Motor neuron (in vitro differentiated cells): ENCODE measurements around the gene PPP2R2C. TPM values are rescaled to one million over a fixed set of nuclear protein-coding genes. Genes with fewer than 3 reads are reported as not detected.

ENCODE experiments used
- ATAC-seq, 8 experiments: fragments of 200-7000 bp; cut with Tn5 transposase; replicated peaks in 6 of 8; 2 replicates each; pipeline ENCODE4 v1.8.0; 2021; ENCODE audit warnings: mild to moderate bottlenecking in 8 of 8, moderate library complexity in 8 of 8
- H3K27ac ChIP-seq, 2 donors: fragments of 250-450 bp; sonication (Bioruptor Pico); 2 replicates each; pipeline ENCODE4 v1.9.0; 2021; ENCODE audit warnings: antibody characterized with exemption in 2 of 2, mild to moderate bottlenecking in 2 of 2, moderate library complexity in 1 of 2
- H3K4me1 ChIP-seq, 2 donors: fragments of 250-450 bp; sonication (Bioruptor Pico); replicated peaks in 1 of 2; 2 replicates each; pipeline ENCODE4 v1.6.1; 2021; ENCODE audit warnings: antibody characterized with exemption in 2 of 2, mild to moderate bottlenecking in 2 of 2, moderate library complexity in 1 of 2
- H3K4me3 ChIP-seq, 5 donors: fragments of 250-450 bp; sonication (Bioruptor Pico); 2 replicates each; pipeline ENCODE4 v1.9.0; 2021; ENCODE audit warnings: antibody characterized with exemption in 5 of 5, mild to moderate bottlenecking in 5 of 5, moderate library complexity in 4 of 5
- WGBS, 10 experiments: fragments of 450-650 bp; shearing (Covaris generic); methylation state at CpG; one replicate each; pipeline ENCODE4 v1.0.0; 2022; 5-methylcytosine and 5-hydroxymethylcytosine counted together
- in situ Hi-C, 9 experiments: fragments of 400-800 bp; cut with MboI; loops; one replicate each; pipeline ENCODE4 v1.15.0; 2021; ENCODE audit warnings: low sequenced_read_pairs in 9 of 9, low pct_unique_long_range_greater_than_20kb in 2 of 9; ENCODE audit not compliant: unreplicated experiment in 9 of 9
- total RNA-seq, 8 experiments: library from RNA; unstranded; fragments of 300-600 nt; gene quantifications; 2 replicates each; pipeline versions ENCODE4 v1.2.3 to v1.2.4, GENCODE V29; 2022

Gene PPP2R2C
- total RNA-seq, result 10 to 100 TPM in 2 of 8 experiments, 1 to 10 TPM in 5, under 1 TPM in 1; 0.24 to 32.4 (median 4.9) TPM

GRCh38 chr4:6472387-6473263 lies at the start of gene PPP2R2C:
Gene PPP2R2C, minus strand, starts transcription at chr4:6472614. Its CDS starts 385 bp downstream, at chr4:6472229.
- in situ Hi-C loops, result no loop called here
- WGBS, 10 experiments, result 0 to 83% (median 34%) methylated on average over 1 to 4 of the region's 86 CpGs; no CpG with 5 or more reads in 6 of the 10 experiments
- Histone ChIP-seq H3K4me3 (peak within 1 kb of the TSS; percentile 41 to 59 (median 51)), H3K27ac (peak within 1 kb of the TSS in 1 of 2 donors; percentile 61), H3K4me1 (peaks cover 7 to 11% of the 10 kb centered on the region in 2 donors)
- peak in 7 of 8 experiments; percentile 4 to 68 (median 56) for ATAC-seq

- H3K4me1 ChIP-seq, result peaks cover 13 to 16% of the 10 kb centered on the region in 2 donors
- WGBS, 10 experiments, result 47 to 100% (median 85%) methylated on average over 1 to 5 of the region's 6 CpGs; no CpG with 5 or more reads in 4 of the 10 experiments
- no peak for ATAC-seq
- in situ Hi-C loops, result no loop called here
- H3K27ac ChIP-seq, result no peak overlapping the region
- H3K4me3 ChIP-seq, result no peak overlapping the region
These were observed 48.6 kb upstream of the PPP2R2C start for GRCh38 chr4:6520978-6521377.

GRCh38 chr4:6520051-6520636 lies 47.7 kb upstream of the PPP2R2C start:
- no peak overlapping the region for H3K27ac ChIP-seq
- in situ Hi-C loops, result no loop called here
- H3K4me3 ChIP-seq, result no peak overlapping the region
- ATAC-seq, result peak in 5 of 8 experiments; percentile 58 to 78 (median 70)
- peaks cover 13 to 16% of the 10 kb centered on the region in 2 donors for H3K4me1 ChIP-seq
- WGBS, 10 experiments, result 0 to 67% (median 47%) methylated on average over 1 to 2 of the region's 11 CpGs; no CpG with 5 or more reads in 4 of the 10 experiments

- no peak for ATAC-seq
- in situ Hi-C loops, result no loop called here
- no peak overlapping the region for H3K4me3 ChIP-seq
- H3K4me1 ChIP-seq, result peaks cover 9 to 11% of the 10 kb centered on the region in 2 donors
- WGBS, 10 experiments, result 0 to 81% (median 73%) methylated on average over 1 to 2 of the region's 2 CpGs; no CpG with 5 or more reads in 6 of the 10 experiments
- no peak overlapping the region for H3K27ac ChIP-seq
These were observed 44.8 kb upstream of the PPP2R2C start for GRCh38 chr4:6517171-6517570.

- H3K27ac ChIP-seq, result no peak overlapping the region
- no peak overlapping the region for H3K4me3 ChIP-seq
- ATAC-seq, result peak in 5 of 8 experiments; percentile 27 to 75 (median 63)
- in situ Hi-C loops, result no loop called here
- peaks cover 9 to 11% of the 10 kb centered on the region in 2 donors for H3K4me1 ChIP-seq
- WGBS, 10 experiments, result 0 to 83% (median 43%) methylated on average over 1 to 4 of the region's 8 CpGs; no CpG with 5 or more reads in 4 of the 10 experiments
These were observed 44.3 kb upstream of the PPP2R2C start for GRCh38 chr4:6516762-6517161.

- no peak overlapping the region for H3K4me3 ChIP-seq
- 0 to 91% (median 60%) methylated on average over 1 to 6 of the region's 9 CpGs; no CpG with 5 or more reads in 3 of the 10 experiments for WGBS, 10 experiments
- no peak overlapping the region for H3K27ac ChIP-seq
- in situ Hi-C loops, result no loop called here
- ATAC-seq, result peak in 2 of 8 experiments; percentile 6 to 21
- H3K4me1 ChIP-seq, result peaks cover 9 to 11% of the 10 kb centered on the region in 2 donors
These were observed 43.9 kb upstream of the PPP2R2C start for GRCh38 chr4:6516281-6516680.

- peak in 2 of 8 experiments; percentile 38 to 82 for ATAC-seq
- Histone ChIP-seq H3K27ac (no peak overlapping the region), H3K4me1 (peaks cover 10% of the 10 kb centered on the region in 2 donors), H3K4me3 (no peak overlapping the region)
- in situ Hi-C loops, result no loop called here
- WGBS, 10 experiments, result 0 to 94% (median 46%) methylated on average over 2 to 3 of the region's 3 CpGs; no CpG with 5 or more reads in 2 of the 10 experiments
These were observed 41.3 kb upstream of the PPP2R2C start for GRCh38 chr4:6513678-6514077.

GRCh38 chr4:6509587-6509986 lies 37.2 kb upstream of the PPP2R2C start:
- 18 to 58% (median 32%) methylated on average over 1 to 7 of the region's 7 CpGs; no CpG with 5 or more reads in 3 of the 10 experiments for WGBS, 10 experiments
- no peak overlapping the region for H3K4me3 ChIP-seq
- ATAC-seq, result peak in 4 of 8 experiments; percentile 21 to 65 (median 50)
- H3K4me1 ChIP-seq, result peaks cover 12% of the 10 kb centered on the region in 2 donors
- in situ Hi-C loops, result no loop called here
- H3K27ac ChIP-seq, result no peak overlapping the region

- H3K27ac ChIP-seq, result no peak overlapping the region
- no peak for ATAC-seq
- no peak overlapping the region for H3K4me3 ChIP-seq
- WGBS, 10 experiments, result 33 to 85% (median 63%) methylated on average over 1 to 3 of the region's 4 CpGs; no CpG with 5 or more reads in 4 of the 10 experiments
- peaks cover 12% of the 10 kb centered on the region in 2 donors for H3K4me1 ChIP-seq
- in situ Hi-C loops, result no loop called here
These were observed 34.9 kb upstream of the PPP2R2C start for GRCh38 chr4:6507345-6507744.

- peaks cover 12% of the 10 kb centered on the region in 2 donors for H3K4me1 ChIP-seq
- in situ Hi-C loops, result no loop called here
- 20 to 83% (median 53%) methylated on average over 1 to 2 of the region's 3 CpGs; no CpG with 5 or more reads in 6 of the 10 experiments for WGBS, 10 experiments
- no peak for ATAC-seq
- H3K27ac ChIP-seq, result no peak overlapping the region
- no peak overlapping the region for H3K4me3 ChIP-seq
These were observed 34.3 kb upstream of the PPP2R2C start for GRCh38 chr4:6506616-6507140.

GRCh38 chr4:6504900-6505496 lies 32.6 kb upstream of the PPP2R2C start:
- 34 to 100% (median 66%) methylated on average over 2 to 5 of the region's 5 CpGs for WGBS, 10 experiments
- Histone ChIP-seq H3K27ac (no peak overlapping the region), H3K4me1 (peaks cover 12 to 18% of the 10 kb centered on the region in 2 donors), H3K4me3 (no peak overlapping the region)
- in situ Hi-C loops, result no loop called here
- ATAC-seq, result no peak

GRCh38 chr4:6502747-6503465 lies 30.5 kb upstream of the PPP2R2C start:
- peak in 1 of 8 experiments; percentile 29 for ATAC-seq
- Histone ChIP-seq H3K4me3 (no peak overlapping the region), H3K27ac (no peak overlapping the region), H3K4me1 (peaks cover 0 to 6% of the 10 kb centered on the region in 2 donors)
- in situ Hi-C loops, result no loop called here
- 0 to 82% (median 50%) methylated on average over 1 to 2 of the region's 6 CpGs; no CpG with 5 or more reads in 4 of the 10 experiments for WGBS, 10 experiments
